Colonic mucosa (tissue), 4 donors: ENCODE results near the gene HECTD1. TPM values are rescaled to one million over a fixed set of nuclear protein-coding genes. Genes with fewer than 3 reads are reported as not detected.
"Not testable (repeated sequence)": the region's sequence is repeated elsewhere in the genome, so short reads cannot be mapped to it uniquely, and the experiment has no call there.

Source experiments
- DNase-seq: peaks from one replicate; pipeline ENCODE4 v3.0.0-alpha.2; 2020
- H3K27ac ChIP-seq: fragments of 200-600 bp; one replicate; pipeline ENCODE4 v1.8.0; 2021
- H3K27me3 ChIP-seq: fragments of 200-600 bp; one replicate; pipeline ENCODE4 v1.8.0; 2021
- H3K36me3 ChIP-seq: fragments of 200-600 bp; one replicate; pipeline ENCODE4 v1.8.0; 2021
- H3K4me1 ChIP-seq: fragments of 200-600 bp; one replicate; pipeline ENCODE4 v1.8.0; 2021; ENCODE audit warnings: mild to moderate bottlenecking
- H3K4me3 ChIP-seq: fragments of 200-600 bp; one replicate; pipeline ENCODE4 v1.8.0; 2021
- H3K9ac ChIP-seq, 2 donors: one replicate each; pipeline ENCODE4 v1.7.0; 2013; ENCODE audit warnings: control low read depth in 2 of 2, low read depth in 2 of 2, low read length in 2 of 2
- H3K9me3 ChIP-seq: fragments of 200-600 bp; one replicate; pipeline ENCODE4 v1.8.0; 2021
- CTCF ChIP-seq: fragments of 200-600 bp; IDR thresholded peaks from one replicate; pipeline ENCODE4 v1.8.0; 2022; ENCODE audit warnings: antibody characterized with exemption, mild to moderate bottlenecking
- intact Hi-C: fragments of 100-400 bp; cut with DNase I; formaldehyde crosslinking; loops from one replicate; pipeline ENCODE4 v1.14.1; 2022
- total RNA-seq, 2 donors: library from RNA; stranded (reverse); fragmentation: NEBNext Ultra II Directional in 1 of 2; extraction: Animal tissue kit (Norgen Biotek cat#: 25700) in 1 of 2; gene quantifications; one replicate each; pipeline ENCODE4 v1.2.1, GENCODE V29; 2021
- donor health status: healthy.
- donor health status: DM: no; HTN: no; CAD: no.
- donor health status: DM: no; HTN: no; CAD: no.

The HECTD1 gene
- total RNA-seq, 2 donors from 2014 or later: 113 to 148 TPM

GRCh38 chr14:31078766-31079165 is 128.8 kb downstream of the HECTD1 start:
- no peak for TF ChIP-seq CTCF
- Histone ChIP-seq H3K27me3 (no peaks in the 10 kb centered on the region), H3K27ac (no peak overlapping the region), H3K9ac (no peak overlapping the region), H3K4me1 (no peaks in the 10 kb centered on the region), H3K4me3 (no peak overlapping the region), H3K36me3 (no peaks in the 10 kb centered on the region), H3K9me3 (no peaks in the 10 kb centered on the region)
- DNase-seq: no peak
- intact Hi-C loops: no loop called here

GRCh38 chr14:31075144-31075543 is 132.4 kb downstream of the HECTD1 start:
- no peaks in the 10 kb centered on the region for H3K4me1 ChIP-seq
- no peak overlapping the region for H3K9ac ChIP-seq
- H3K9me3 ChIP-seq: no peaks in the 10 kb centered on the region
- no peaks in the 10 kb centered on the region for H3K27me3 ChIP-seq
- TF ChIP-seq CTCF: no peak
- no peak for DNase-seq
- no peak overlapping the region for H3K4me3 ChIP-seq
- no peak overlapping the region for H3K27ac ChIP-seq
- intact Hi-C loops: no loop called here
- H3K36me3 ChIP-seq: no peaks in the 10 kb centered on the region

- no peaks in the 10 kb centered on the region for H3K9me3 ChIP-seq
- H3K4me1 ChIP-seq: no peaks in the 10 kb centered on the region
- DNase-seq: no peak
- no peak overlapping the region for H3K27ac ChIP-seq
- no peak for TF ChIP-seq CTCF
- intact Hi-C loops: no loop called here
- no peaks in the 10 kb centered on the region for H3K27me3 ChIP-seq
- no peak overlapping the region for H3K4me3 ChIP-seq
- no peak overlapping the region for H3K9ac ChIP-seq
- H3K36me3 ChIP-seq: no peaks in the 10 kb centered on the region
These were observed 136.4 kb downstream of the HECTD1 start for GRCh38 chr14:31071151-31071550.

- no peak overlapping the region for H3K9ac ChIP-seq
- TF ChIP-seq CTCF: no peak
- H3K4me1 ChIP-seq: no peaks in the 10 kb centered on the region
- intact Hi-C loops: no loop called here
- H3K27ac ChIP-seq: no peak overlapping the region
- H3K36me3 ChIP-seq: no peaks in the 10 kb centered on the region
- H3K4me3 ChIP-seq: no peak overlapping the region
- no peak for DNase-seq
- H3K27me3 ChIP-seq: no peaks in the 10 kb centered on the region
- no peaks in the 10 kb centered on the region for H3K9me3 ChIP-seq
These were observed 137.2 kb downstream of the HECTD1 start for GRCh38 chr14:31070431-31070830.

GRCh38 chr14:31069343-31069742 is 138.2 kb downstream of the HECTD1 start:
- H3K4me3 ChIP-seq: no peak overlapping the region
- H3K9me3 ChIP-seq: no peaks in the 10 kb centered on the region
- no peak for TF ChIP-seq CTCF
- intact Hi-C loops: no loop called here
- no peaks in the 10 kb centered on the region for H3K36me3 ChIP-seq
- DNase-seq: no peak
- H3K27ac ChIP-seq: no peak overlapping the region
- no peaks in the 10 kb centered on the region for H3K27me3 ChIP-seq
- no peak overlapping the region for H3K9ac ChIP-seq
- no peaks in the 10 kb centered on the region for H3K4me1 ChIP-seq

GRCh38 chr14:31068235-31068634 is 139.4 kb downstream of the HECTD1 start:
- Histone ChIP-seq H3K27ac (no peak overlapping the region), H3K9ac (no peak overlapping the region)
- intact Hi-C loops: no loop called here

GRCh38 chr14:31062908-31063307 is 144.7 kb downstream of the HECTD1 start:
- H3K27ac ChIP-seq, DNase-seq, intact Hi-C loops, H3K4me1 ChIP-seq, H3K4me3 ChIP-seq, H3K9ac ChIP-seq, H3K27me3 ChIP-seq, H3K36me3 ChIP-seq, H3K9me3 ChIP-seq: not testable (repeated sequence)

More at GRCh38 chr14:31068235-31068634, 139.4 kb downstream of the HECTD1 start:
- no peak for TF ChIP-seq CTCF
- no peaks in the 10 kb centered on the region for H3K4me1 ChIP-seq
- no peaks in the 10 kb centered on the region for H3K27me3 ChIP-seq
- DNase-seq: no peak
- H3K4me3 ChIP-seq: no peak overlapping the region
- no peaks in the 10 kb centered on the region for H3K9me3 ChIP-seq
- no peaks in the 10 kb centered on the region for H3K36me3 ChIP-seq
